GM23338 (cell line): ENCODE data around the gene ABHD15. TPM values are rescaled to one million over a fixed set of nuclear protein-coding genes. Genes with fewer than 3 reads are reported as not detected.

Experiments
- ATAC-seq: fragments of 200-7000 bp; cut with Tn5 transposase; 3 replicates; pipeline ENCODE4 v1.9.1; 2020
- DNase-seq: peaks from one replicate; pipeline ENCODE4 v3.0.0-alpha.2; 2015; ENCODE audit warnings: low spot score
- H2AFZ ChIP-seq: fragments of 200-600 bp; sonication (generic); 2 replicates; pipeline ENCODE4 v1.8.0; 2016; ENCODE audit warnings: antibody characterized with exemption, mild to moderate bottlenecking, moderate library complexity
- H3F3A ChIP-seq: fragments of 200-600 bp; sonication (generic); replicated peaks from 2 replicates; pipeline ENCODE4 v1.8.0; 2017; ENCODE audit warnings: antibody characterized with exemption, mixed run types, low read depth
- H3K27ac ChIP-seq: fragments of 200-600 bp; sonication (generic); 2 replicates; pipeline ENCODE4 v1.6.1; 2016; ENCODE audit warnings: low read depth
- H3K27me3 ChIP-seq: fragments of 200-600 bp; sonication (generic); 2 replicates; pipeline ENCODE4 v1.8.0; 2016; ENCODE audit warnings: mild to moderate bottlenecking, mixed run types, moderate library complexity; ENCODE audit not compliant: insufficient read depth
- H3K36me3 ChIP-seq: fragments of 200-600 bp; sonication (generic); 2 replicates; pipeline ENCODE4 v1.8.0; 2016; ENCODE audit warnings: mild to moderate bottlenecking; ENCODE audit not compliant: insufficient read depth
- H3K4me1 ChIP-seq: fragments of 200-600 bp; sonication (generic); 2 replicates; pipeline ENCODE4 v1.8.0; 2016; ENCODE audit warnings: mild to moderate bottlenecking, moderate library complexity; ENCODE audit not compliant: insufficient read depth
- H3K4me2 ChIP-seq: fragments of 200-600 bp; sonication (generic); 2 replicates; pipeline ENCODE4 v1.7.1; 2017; ENCODE audit warnings: mixed run types
- H3K4me3 ChIP-seq: fragments of 200-600 bp; sonication (generic); 2 replicates; pipeline ENCODE4 v1.6.1; 2016; ENCODE audit warnings: mixed run types
- H3K79me2 ChIP-seq: fragments of 200-600 bp; sonication (generic); replicated peaks from 2 replicates; pipeline ENCODE4 v1.8.0; 2017; ENCODE audit warnings: mild to moderate bottlenecking; ENCODE audit not compliant: insufficient read depth
- H3K9me2 ChIP-seq: fragments of 200-600 bp; sonication (generic); 2 replicates; pipeline ENCODE4 v1.8.0; 2017; ENCODE audit not compliant: insufficient read depth
- H4K20me1 ChIP-seq: fragments of 200-600 bp; sonication (generic); replicated peaks from 2 replicates; pipeline ENCODE4 v1.8.0; 2017; ENCODE audit warnings: mild to moderate bottlenecking; ENCODE audit not compliant: insufficient read depth
- H3K27ac Mint-ChIP-seq: 2 replicates; pipeline ENCODE4 v1.8.0; 2020; ENCODE audit warnings: inconsistent platforms, mild to moderate bottlenecking, moderate library complexity, mixed read lengths
- H3K27me3 Mint-ChIP-seq: 3 replicates; pipeline ENCODE4 v1.8.0; 2022; ENCODE audit warnings: low read depth, mild to moderate bottlenecking, moderate library complexity, mixed read lengths, inconsistent platforms; ENCODE audit not compliant: insufficient read depth, poor library complexity
- H3K36me3 Mint-ChIP-seq: 3 replicates; pipeline ENCODE4 v1.8.0; 2021; ENCODE audit warnings: low read depth, mild to moderate bottlenecking, inconsistent platforms, moderate library complexity, mixed read lengths
- H3K4me1 Mint-ChIP-seq: 3 replicates; pipeline ENCODE4 v1.8.0; 2020; ENCODE audit warnings: mild to moderate bottlenecking, inconsistent platforms, mixed read lengths
- H3K4me3 Mint-ChIP-seq: 3 replicates; pipeline ENCODE4 v1.8.0; 2021; ENCODE audit warnings: moderate library complexity, mild to moderate bottlenecking, inconsistent platforms, mixed read lengths
- H3K9me3 Mint-ChIP-seq: 3 replicates; pipeline ENCODE4 v1.8.0; 2020; ENCODE audit warnings: moderate library complexity, mild to moderate bottlenecking, inconsistent platforms, mixed read lengths
- CREB1 ChIP-seq: fragments of 250-450 bp; sonication (Bioruptor Pico); IDR thresholded peaks from 2 replicates; pipeline ENCODE4 v1.5.0; 2020; ENCODE audit warnings: low read depth, mild to moderate bottlenecking, moderate library complexity
- EZH2 ChIP-seq: fragments of 200-600 bp; sonication (generic); IDR thresholded peaks from one replicate; pipeline ENCODE4 v1.8.0; 2017; ENCODE audit warnings: antibody characterized with exemption, mild to moderate bottlenecking, low read depth; ENCODE audit not compliant: unreplicated experiment
- EZH2phosphoT487 ChIP-seq: fragments of 200-600 bp; sonication (generic); IDR thresholded peaks from one replicate; pipeline ENCODE4 v1.8.1; 2018; ENCODE audit warnings: antibody characterized with exemption; ENCODE audit not compliant: unreplicated experiment
- JUNB ChIP-seq: IDR thresholded peaks from one replicate; pipeline ENCODE4 v1.6.1; 2016; ENCODE audit warnings: antibody characterized with exemption; ENCODE audit not compliant: unreplicated experiment
- POLR2AphosphoS5 ChIP-seq: IDR thresholded peaks from 2 replicates; pipeline ENCODE4 v1.6.1; 2016; ENCODE audit warnings: antibody characterized with exemption, low read depth
- ZNF114 ChIP-seq: fragments of 250-450 bp; sonication (Bioruptor Pico); IDR thresholded peaks from 2 replicates; pipeline ENCODE4 v1.5.0; 2020; ENCODE audit warnings: mild to moderate bottlenecking, moderate library complexity
- ZNF331 ChIP-seq: fragments of 250-450 bp; sonication (Bioruptor Pico); IDR thresholded peaks from 2 replicates; pipeline ENCODE4 v1.5.0; 2020; ENCODE audit warnings: low read depth, mild to moderate bottlenecking, moderate library complexity
- polyA plus RNA-seq: library from polyadenylated mRNA; unstranded; fragments of >200 nt; fragmentation: Nextera tagmentation; extraction: Ambion mirVana; gene quantifications from 2 replicates; pipeline ENCODE4 v1.2.1, GENCODE V29; 2016
- total RNA-seq: library from RNA; depleted of rRNA; stranded (reverse); fragments of >200 nt; shearing (Covaris generic); gene quantifications from 2 replicates; pipeline ENCODE4 v1.2.3, GENCODE V29; 2014
- TF ChIP-seq, protein P1 (sequence below), 2 experiments: fragments of 200-600 bp in 1 of 2; sonication (generic) in 1 of 2; conservative IDR thresholded peaks; 2 replicates each; pipeline versions ENCODE4 v1.5.1 to v1.6.1; 2016 to 2017; ENCODE audit warnings: antibody characterized with exemption in 2 of 2, low read depth in 2 of 2, mild to moderate bottlenecking in 2 of 2, moderate library complexity in 1 of 2
- TF ChIP-seq, protein P2 (sequence below): IDR thresholded peaks from 2 replicates; pipeline ENCODE4 v1.6.1; 2016; ENCODE audit warnings: antibody characterized with exemption
- TF ChIP-seq, protein P3 (sequence below): IDR thresholded peaks from one replicate; pipeline ENCODE4 v1.6.1; 2018; ENCODE audit warnings: antibody characterized with exemption; ENCODE audit not compliant: unreplicated experiment

Gene ABHD15
- total and polyA plus RNA-seq, 2 experiments from 2014 or later = 0.27 to 2.5 TPM

DNA sequence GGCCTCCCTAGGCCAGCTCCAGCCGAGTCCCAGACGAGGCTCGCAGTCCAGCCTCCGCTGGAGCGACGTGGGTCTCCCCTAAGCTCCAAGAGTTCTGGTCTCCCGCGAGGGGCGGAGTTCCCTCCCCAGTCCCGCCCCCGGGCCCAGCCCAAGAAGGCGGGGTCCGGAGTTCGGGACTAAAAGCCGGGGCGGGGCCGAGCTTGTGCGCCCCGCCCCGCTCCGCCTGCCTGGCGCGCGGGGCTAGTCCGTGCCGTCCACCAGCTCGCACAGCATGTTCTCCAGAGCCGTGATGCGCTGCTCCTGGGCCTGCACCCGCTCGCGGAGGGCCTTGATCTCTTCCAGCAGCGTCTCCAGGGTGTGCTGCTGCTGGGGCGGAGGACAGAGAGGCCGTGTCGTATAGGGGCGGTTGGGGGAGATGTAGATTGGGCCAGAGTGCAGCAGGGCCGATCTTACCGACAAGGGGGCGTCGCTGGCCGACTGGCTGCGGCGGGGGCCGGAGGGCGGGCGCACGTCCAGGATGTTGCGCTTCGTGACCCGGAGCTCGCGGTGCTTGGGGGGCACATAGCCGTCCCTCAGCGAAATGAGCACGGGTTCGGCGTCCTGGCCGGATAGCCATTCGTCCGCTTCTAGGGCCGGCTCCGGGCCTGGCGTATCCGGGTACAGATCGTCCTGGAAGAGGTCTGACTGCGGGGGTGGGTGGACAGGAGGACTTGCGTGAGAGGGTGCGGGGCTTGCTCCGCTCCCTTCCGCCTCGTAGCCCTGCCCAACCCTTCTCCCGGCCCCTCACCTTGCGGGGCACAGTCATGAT is 48.9 kb upstream of the ABHD15 start:
- H3K4me1 ChIP-seq = peaks cover 34% of the 10 kb centered on the region
- H3K4me1 Mint-ChIP-seq = peaks cover 38% of the 10 kb centered on the region
- DNase-seq = peak; percentile 94
- H3K27me3 Mint-ChIP-seq = peaks cover 54% of the 10 kb centered on the region
- H3K79me2 ChIP-seq = no peaks in the 10 kb centered on the region
- TF ChIP-seq, protein P1, sequence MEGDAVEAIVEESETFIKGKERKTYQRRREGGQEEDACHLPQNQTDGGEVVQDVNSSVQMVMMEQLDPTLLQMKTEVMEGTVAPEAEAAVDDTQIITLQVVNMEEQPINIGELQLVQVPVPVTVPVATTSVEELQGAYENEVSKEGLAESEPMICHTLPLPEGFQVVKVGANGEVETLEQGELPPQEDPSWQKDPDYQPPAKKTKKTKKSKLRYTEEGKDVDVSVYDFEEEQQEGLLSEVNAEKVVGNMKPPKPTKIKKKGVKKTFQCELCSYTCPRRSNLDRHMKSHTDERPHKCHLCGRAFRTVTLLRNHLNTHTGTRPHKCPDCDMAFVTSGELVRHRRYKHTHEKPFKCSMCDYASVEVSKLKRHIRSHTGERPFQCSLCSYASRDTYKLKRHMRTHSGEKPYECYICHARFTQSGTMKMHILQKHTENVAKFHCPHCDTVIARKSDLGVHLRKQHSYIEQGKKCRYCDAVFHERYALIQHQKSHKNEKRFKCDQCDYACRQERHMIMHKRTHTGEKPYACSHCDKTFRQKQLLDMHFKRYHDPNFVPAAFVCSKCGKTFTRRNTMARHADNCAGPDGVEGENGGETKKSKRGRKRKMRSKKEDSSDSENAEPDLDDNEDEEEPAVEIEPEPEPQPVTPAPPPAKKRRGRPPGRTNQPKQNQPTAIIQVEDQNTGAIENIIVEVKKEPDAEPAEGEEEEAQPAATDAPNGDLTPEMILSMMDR (conservative IDR thresholded peaks at IDR 0.05; ENCODE audit: low read depth in 2 of 2) = no peak
- peak; percentile 12 for TF ChIP-seq EZH2
- H3K4me2 ChIP-seq = peak overlapping the region; percentile 92
- no peaks in the 10 kb centered on the region for H3K9me2 ChIP-seq
- H3K36me3 ChIP-seq = no peaks in the 10 kb centered on the region
- H3K36me3 Mint-ChIP-seq = peaks cover 3% of the 10 kb centered on the region; the same call in 2 of the 3 replicates
- H3K4me3 Mint-ChIP-seq = peak overlapping the region; percentile 78
- peak overlapping the region; percentile 86; the same call in 1 of the 2 replicates for H2AFZ ChIP-seq
- H3K27me3 ChIP-seq = peaks cover 74% of the 10 kb centered on the region
- no peak overlapping the region for H3K27ac ChIP-seq
- H3F3A ChIP-seq = 0 out of 2 replicates have a peak, but pooled peaks cover 4% of the 10 kb centered on the region
- H3K4me3 ChIP-seq = peak overlapping the region; percentile 67
- H3K27ac Mint-ChIP-seq = no peak overlapping the region
- peak; percentile 22 for ATAC-seq
- peaks cover 5% of the 10 kb centered on the region; the same call in 1 of the 2 replicates for H4K20me1 ChIP-seq
- no peaks in the 10 kb centered on the region; the same call in 2 of the 3 replicates for H3K9me3 Mint-ChIP-seq

DNA sequence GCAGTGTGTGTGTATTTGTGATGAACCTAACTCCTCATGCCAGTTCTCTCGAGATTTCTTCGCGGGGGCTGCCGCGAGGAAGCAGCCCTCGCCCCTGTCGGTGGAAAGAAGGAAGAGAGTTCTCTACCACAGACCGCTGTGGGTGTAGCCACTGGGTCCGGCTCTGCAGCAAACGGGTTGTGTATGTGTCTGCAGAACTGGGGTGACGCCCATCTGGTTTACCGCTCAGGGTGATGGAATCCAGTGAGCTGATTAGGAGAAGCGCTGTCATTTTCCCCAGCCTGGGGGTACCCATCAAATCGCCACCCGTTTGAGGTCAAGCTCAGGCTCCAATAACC is 48.2 kb upstream of the ABHD15 start:
- H3K4me2 ChIP-seq = peak overlapping the region; percentile 92
- TF ChIP-seq ZNF114 = no peak
- TF ChIP-seq, protein P1 (conservative IDR thresholded peaks at IDR 0.05; ENCODE audit: low read depth in 2 of 2) = no peak
- no peak for TF ChIP-seq ZNF331
- TF ChIP-seq, protein P2, sequence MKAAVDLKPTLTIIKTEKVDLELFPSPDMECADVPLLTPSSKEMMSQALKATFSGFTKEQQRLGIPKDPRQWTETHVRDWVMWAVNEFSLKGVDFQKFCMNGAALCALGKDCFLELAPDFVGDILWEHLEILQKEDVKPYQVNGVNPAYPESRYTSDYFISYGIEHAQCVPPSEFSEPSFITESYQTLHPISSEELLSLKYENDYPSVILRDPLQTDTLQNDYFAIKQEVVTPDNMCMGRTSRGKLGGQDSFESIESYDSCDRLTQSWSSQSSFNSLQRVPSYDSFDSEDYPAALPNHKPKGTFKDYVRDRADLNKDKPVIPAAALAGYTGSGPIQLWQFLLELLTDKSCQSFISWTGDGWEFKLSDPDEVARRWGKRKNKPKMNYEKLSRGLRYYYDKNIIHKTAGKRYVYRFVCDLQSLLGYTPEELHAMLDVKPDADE = no peak
- TF ChIP-seq JUNB = no peak
- no peak for TF ChIP-seq EZH2
- TF ChIP-seq EZH2phosphoT487 = no peak
- TF ChIP-seq, protein P3, sequence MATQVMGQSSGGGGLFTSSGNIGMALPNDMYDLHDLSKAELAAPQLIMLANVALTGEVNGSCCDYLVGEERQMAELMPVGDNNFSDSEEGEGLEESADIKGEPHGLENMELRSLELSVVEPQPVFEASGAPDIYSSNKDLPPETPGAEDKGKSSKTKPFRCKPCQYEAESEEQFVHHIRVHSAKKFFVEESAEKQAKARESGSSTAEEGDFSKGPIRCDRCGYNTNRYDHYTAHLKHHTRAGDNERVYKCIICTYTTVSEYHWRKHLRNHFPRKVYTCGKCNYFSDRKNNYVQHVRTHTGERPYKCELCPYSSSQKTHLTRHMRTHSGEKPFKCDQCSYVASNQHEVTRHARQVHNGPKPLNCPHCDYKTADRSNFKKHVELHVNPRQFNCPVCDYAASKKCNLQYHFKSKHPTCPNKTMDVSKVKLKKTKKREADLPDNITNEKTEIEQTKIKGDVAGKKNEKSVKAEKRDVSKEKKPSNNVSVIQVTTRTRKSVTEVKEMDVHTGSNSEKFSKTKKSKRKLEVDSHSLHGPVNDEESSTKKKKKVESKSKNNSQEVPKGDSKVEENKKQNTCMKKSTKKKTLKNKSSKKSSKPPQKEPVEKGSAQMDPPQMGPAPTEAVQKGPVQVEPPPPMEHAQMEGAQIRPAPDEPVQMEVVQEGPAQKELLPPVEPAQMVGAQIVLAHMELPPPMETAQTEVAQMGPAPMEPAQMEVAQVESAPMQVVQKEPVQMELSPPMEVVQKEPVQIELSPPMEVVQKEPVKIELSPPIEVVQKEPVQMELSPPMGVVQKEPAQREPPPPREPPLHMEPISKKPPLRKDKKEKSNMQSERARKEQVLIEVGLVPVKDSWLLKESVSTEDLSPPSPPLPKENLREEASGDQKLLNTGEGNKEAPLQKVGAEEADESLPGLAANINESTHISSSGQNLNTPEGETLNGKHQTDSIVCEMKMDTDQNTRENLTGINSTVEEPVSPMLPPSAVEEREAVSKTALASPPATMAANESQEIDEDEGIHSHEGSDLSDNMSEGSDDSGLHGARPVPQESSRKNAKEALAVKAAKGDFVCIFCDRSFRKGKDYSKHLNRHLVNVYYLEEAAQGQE = no peak
- no peak for TF ChIP-seq CREB1 (CRISPR knock-in tag)
- no peak for TF ChIP-seq POLR2AphosphoS5

More for the DNA sequence above, 48.2 kb upstream of the ABHD15 start:
- peaks cover 4% of the 10 kb centered on the region; the same call in 2 of the 3 replicates for H3K36me3 Mint-ChIP-seq
- no peak for ATAC-seq
- Histone ChIP-seq H3K9me2 (no peaks in the 10 kb centered on the region), H4K20me1 (peaks cover 5% of the 10 kb centered on the region; the same call in 1 of the 2 replicates), H3K27me3 (peaks cover 70% of the 10 kb centered on the region), H3K36me3 (no peaks in the 10 kb centered on the region), H2AFZ (no peak overlapping the region), H3K4me3 (peak overlapping the region; percentile 67), H3K4me1 (peaks cover 31% of the 10 kb centered on the region), H3K79me2 (no peaks in the 10 kb centered on the region), H3F3A (0 out of 2 replicates have a peak, but pooled peaks cover 4% of the 10 kb centered on the region), H3K27ac (no peak overlapping the region)
- no peaks in the 10 kb centered on the region; the same call in 2 of the 3 replicates for H3K9me3 Mint-ChIP-seq
- no peak overlapping the region for H3K27ac Mint-ChIP-seq
- peak overlapping the region; percentile 62 for H3K4me3 Mint-ChIP-seq
- DNase-seq = peak; percentile 32
- H3K27me3 Mint-ChIP-seq = peaks cover 50% of the 10 kb centered on the region
- peaks cover 31% of the 10 kb centered on the region for H3K4me1 Mint-ChIP-seq
